ENCODE measurements around the gene BCAM. TPM values are rescaled to one million over a fixed set of nuclear protein-coding genes. Genes with fewer than 3 reads are reported as not detected.

Gene BCAM
- total and polyA plus RNA-seq, 2 of the 4 experiments (the other 2 are of a cell fraction): 2.3 to 35.7 TPM

DNA sequence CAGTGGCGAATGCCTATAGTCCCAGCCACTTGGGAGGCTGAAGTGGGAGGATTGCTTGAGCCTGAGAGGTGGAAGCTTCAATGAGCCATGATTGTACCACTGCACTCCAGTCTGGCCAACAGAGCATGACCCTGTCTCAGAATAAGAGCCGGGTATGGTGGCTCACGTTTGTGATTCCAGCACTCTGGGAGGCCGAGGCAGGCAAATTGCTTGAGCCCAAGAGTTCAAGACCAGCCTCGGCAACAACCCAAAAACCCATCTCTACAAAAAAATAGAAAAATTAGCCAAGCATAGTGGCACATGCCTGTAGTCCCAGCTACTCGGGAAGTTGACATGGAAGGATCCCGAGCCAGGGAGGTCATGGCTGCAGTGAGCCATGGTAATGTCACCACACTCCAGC is 31.9 kb downstream of the BCAM start:
- DNase-seq: no peak
- H3K4me2 ChIP-seq (ENCODE audit: low read depth, low read length): no peak overlapping the region
- H4K91ac ChIP-seq (ENCODE audit: insufficient read depth, low read depth, low read length): no peak overlapping the region
- H2AFZ ChIP-seq (replicated peaks; ENCODE audit: low read length, poor library complexity): no peak overlapping the region
- ATAC-seq (ENCODE audit: low read depth): no peak
- dilution Hi-C loops (cut with HindIII; ENCODE audit: low sequenced_read_pairs, unreplicated experiment) (no loop called here), in situ Hi-C loops (cut with MboI; ENCODE audit: low sequenced_read_pairs) (loop anchor here (5.0 kb wide), 3 partner anchors 59 to 269 kb away; no protein-coding TSS in a partner anchor), intact Hi-C loops (cut with micrococcal nuclease) (no loop called here)
- H4K20me1 ChIP-seq (ENCODE audit: insufficient read depth, low read length): no peaks in the 10 kb centered on the region
- H3K56ac ChIP-seq (ENCODE audit: extremely low read depth, insufficient read depth, low read length): no peak overlapping the region
- no peak overlapping the region for H4K5ac ChIP-seq (ENCODE audit: low read depth, low read length)
- TF ChIP-seq POLR2A (IDR thresholded peaks at IDR 0.05; ENCODE audit: low read depth, low read length) (no peak), NFE2L2 (IDR thresholded peaks at IDR 0.05; ENCODE audit: low read depth, low read length) (no peak), SMC3 (IDR thresholded peaks at IDR 0.05; ENCODE audit: low read depth, low read length) (no peak), CHD1 (IDR thresholded peaks at IDR 0.05; ENCODE audit: low read depth, low read length) (no peak)
- peaks cover 5% of the 10 kb centered on the region; the same call in 1 of the 2 replicates for H3K27me3 ChIP-seq (ENCODE audit: control insufficient read depth, insufficient read depth, low read length)
- H2BK5ac ChIP-seq (ENCODE audit: low read depth, low read length, poor library complexity, severe bottlenecking): no peak overlapping the region
- no peak overlapping the region for H3K4me3 ChIP-seq (ENCODE audit: insufficient read depth, low read depth, low read length)
- no peak overlapping the region for H3K9ac ChIP-seq (ENCODE audit: low read depth, low read length)
- 70% methylated on average over 2 of the region's 7 CpGs; no CpG with 5 or more reads in 1 of the 2 experiments for WGBS, 2 experiments (ENCODE audit: extremely low coverage in 2 of 2, insufficient read length in 1 of 2)
- ChIA-PET POLR2A (ENCODE audit: unreplicated experiment) (no interaction called here), CTCF (interaction anchor here (0.6 kb wide), 2 partner anchors 173 to 187 kb away, joined by 3 read pairs; no protein-coding TSS in a partner anchor)
- H3K27ac ChIP-seq (ENCODE audit: insufficient read depth, low read length): no peak overlapping the region
- no TSS peak for BruUV-seq (replicated peaks)
- no peak overlapping the region for H3K23ac ChIP-seq (ENCODE audit: low read depth, low read length)
- H3K36me3 ChIP-seq (ENCODE audit: control insufficient read depth, insufficient read depth, low read length): no peaks in the 10 kb centered on the region
- H4K8ac ChIP-seq (ENCODE audit: low read depth in 2 of 2, low read length in 2 of 2): no peak overlapping the region
- no peaks in the 10 kb centered on the region for H3K4me1 ChIP-seq (ENCODE audit: control insufficient read depth, insufficient read depth, low read length)
- H2BK120ac ChIP-seq (ENCODE audit: low read depth, low read length): no peak overlapping the region
- no peaks in the 10 kb centered on the region for H3K9me3 ChIP-seq (ENCODE audit: control insufficient read depth, insufficient read depth, low read length)
- H2BK15ac ChIP-seq (ENCODE audit: low read depth, low read length): no peak overlapping the region
- no peaks in the 10 kb centered on the region for H3K9me1 ChIP-seq (ENCODE audit: insufficient read depth, low read length)
- no peak overlapping the region for H3K14ac ChIP-seq (replicated peaks; ENCODE audit: low read depth, low read length)
- no peak overlapping the region for H2AK5ac ChIP-seq (ENCODE audit: low read depth, low read length)
- H2BK20ac ChIP-seq (ENCODE audit: low read depth, low read length): no peak overlapping the region
- no peak overlapping the region for H2AK9ac ChIP-seq (replicated peaks; ENCODE audit: low read depth, low read length, poor library complexity)
- peaks cover 0 to 7% of the 10 kb centered on the region in 2 experiments; a peak in 1 of 4 replicates for H3K79me1 ChIP-seq (ENCODE audit: low read depth in 1 of 2, low read length in 2 of 2)
- no peak overlapping the region for H3K4ac ChIP-seq (ENCODE audit: low read depth, low read length)
- H3K18ac ChIP-seq (ENCODE audit: low read depth, low read length): no peak overlapping the region
